Tibial artery (tissue), 4 donors: ENCODE results near the gene LHFPL2.

Experiments
- DNase-seq, 2 donors: peaks; one replicate each; pipeline ENCODE4 v3.0.0-alpha.2; 2019
- H3K27ac ChIP-seq, 2 donors: fragments of 200-600 bp; sonication (generic) in 1 of 2; 1 replicate in 1 of 2; 2 replicates in 1 of 2; pipeline ENCODE4 v1.5.1; 2018 to 2019; ENCODE audit warnings: mild to moderate bottlenecking in 1 of 2
- H3K27me3 ChIP-seq, 2 donors: fragments of 200-600 bp; sonication (generic) in 1 of 2; one replicate each; pipeline versions ENCODE4 v1.5.1 to v1.6.0; 2016 to 2019
- H3K36me3 ChIP-seq, 3 donors: fragments of 200-600 bp; sonication (generic) in 2 of 3; one replicate each; pipeline ENCODE4 v1.5.1; 2016 to 2019; ENCODE audit warnings: mild to moderate bottlenecking in 2 of 3
- H3K4me1 ChIP-seq, 4 donors: fragments of 200-600 bp; sonication (generic) in 2 of 4; 1 replicate in 3 of 4; 2 replicates in 1 of 4; pipeline ENCODE4 v1.5.1; 2016 to 2019
- H3K4me3 ChIP-seq, 2 donors: fragments of 200-600 bp; sonication (generic) in 1 of 2; 1 replicate in 1 of 2; 2 replicates in 1 of 2; pipeline ENCODE4 v1.5.1; 2018 to 2019; ENCODE audit warnings: mild to moderate bottlenecking in 2 of 2
- H3K9me3 ChIP-seq, 3 donors: fragments of 200-600 bp; sonication (generic) in 1 of 3; one replicate each; pipeline ENCODE4 v1.5.1; 2016 to 2019
- CTCF ChIP-seq, 2 experiments: fragments of 200-600 bp in 1 of 2; fragments of 450-650 bp in 1 of 2; IDR thresholded peaks; one replicate each; pipeline ENCODE4 v1.5.1; 2017 to 2019; ENCODE audit warnings: antibody characterized with exemption in 2 of 2, mild to moderate bottlenecking in 1 of 2, moderate library complexity in 1 of 2
- intact Hi-C: fragments of 100-400 bp; cut with DNase I; formaldehyde crosslinking; loops from one replicate; pipeline ENCODE4 v1.15.0; 2023; ENCODE audit warnings: low total_unique reads

LHFPL2 gene

GRCh38 chr5:78543292-78543691, 105.3 kb downstream of the LHFPL2 start:
- Histone ChIP-seq H3K36me3 (no peaks in the 10 kb centered on the region), H3K9me3 (no peaks in the 10 kb centered on the region), H3K27ac (no peak overlapping the region), H3K4me1 (peaks cover 5 to 69% (median 35%) of the 10 kb centered on the region in 4 donors), H3K27me3 (no peaks in the 10 kb centered on the region), H3K4me3 (no peak overlapping the region)
- intact Hi-C loops, result no loop called here
- no peak for DNase-seq
- no peak for TF ChIP-seq CTCF (IDR thresholded peaks at IDR 0.05)

GRCh38 chr5:78542321-78542840, 106.2 kb downstream of the LHFPL2 start:
- no peaks in the 10 kb centered on the region for H3K9me3 ChIP-seq
- no peak overlapping the region for H3K4me3 ChIP-seq
- peaks cover 0 to 69% (median 31%) of the 10 kb centered on the region in 4 donors for H3K4me1 ChIP-seq
- peak overlapping the region in 1 of 2 donors; percentile 19 for H3K27ac ChIP-seq
- no peaks in the 10 kb centered on the region for H3K36me3 ChIP-seq
- no peaks in the 10 kb centered on the region for H3K27me3 ChIP-seq
- intact Hi-C loops, result no loop called here
- DNase-seq, result no peak
- TF ChIP-seq CTCF (IDR thresholded peaks at IDR 0.05), result no peak

GRCh38 chr5:78541086-78541654, 107.4 kb downstream of the LHFPL2 start:
- Histone ChIP-seq H3K27me3 (no peaks in the 10 kb centered on the region), H3K4me3 (no peak overlapping the region), H3K27ac (peak overlapping the region; percentile 26 to 32), H3K4me1 (peaks cover 0 to 60% (median 25%) of the 10 kb centered on the region in 4 donors), H3K36me3 (no peaks in the 10 kb centered on the region), H3K9me3 (no peaks in the 10 kb centered on the region)
- intact Hi-C loops, result no loop called here
- TF ChIP-seq CTCF (IDR thresholded peaks at IDR 0.05), result no peak
- DNase-seq, result no peak

GRCh38 chr5:78540335-78541085, 108.1 kb downstream of the LHFPL2 start:
- H3K27ac ChIP-seq, result peak overlapping the region; percentile 26 to 32
- TF ChIP-seq CTCF (IDR thresholded peaks at IDR 0.05), result no peak
- no peak overlapping the region for H3K4me3 ChIP-seq
- peak in 1 of 2 donors; percentile 66 for DNase-seq
- H3K4me1 ChIP-seq, result peaks cover 0 to 56% (median 20%) of the 10 kb centered on the region in 4 donors
- H3K36me3 ChIP-seq, result no peaks in the 10 kb centered on the region
- intact Hi-C loops, result no loop called here
- H3K27me3 ChIP-seq, result no peaks in the 10 kb centered on the region
- H3K9me3 ChIP-seq, result no peaks in the 10 kb centered on the region

- no peak for TF ChIP-seq CTCF (IDR thresholded peaks at IDR 0.05)
These were observed 110.2 kb downstream of the LHFPL2 start for GRCh38 chr5:78538240-78538850.

More at GRCh38 chr5:78538240-78538850, 110.2 kb downstream of the LHFPL2 start:
- intact Hi-C loops, result no loop called here
- Histone ChIP-seq H3K27ac (no peak overlapping the region), H3K4me1 (peaks cover 0 to 56% (median 30%) of the 10 kb centered on the region in 4 donors), H3K9me3 (no peaks in the 10 kb centered on the region), H3K4me3 (no peak overlapping the region), H3K36me3 (no peaks in the 10 kb centered on the region), H3K27me3 (no peaks in the 10 kb centered on the region)
- no peak for DNase-seq
